Smooth muscle cell (in vitro differentiated cells): ENCODE data around the gene GID4. TPM values are rescaled to one million over a fixed set of nuclear protein-coding genes. Genes with fewer than 3 reads are reported as not detected.

Experiments
- DNase-seq: peaks from one replicate; lab custom pipeline; 2025; ENCODE audit not compliant: unreplicated experiment; lab: John Stamatoyannopoulos, UW
- H2AFZ ChIP-seq: fragments of 200-600 bp; sonication (generic); 2 replicates; pipeline ENCODE4 v1.6.0; 2016; ENCODE audit warnings: antibody characterized with exemption, low read depth, mild to moderate bottlenecking
- H3F3A ChIP-seq: fragments of 200-600 bp; sonication (generic); 2 replicates; pipeline ENCODE4 v1.6.0; 2017; ENCODE audit warnings: antibody characterized with exemption, low read depth
- H3K27ac ChIP-seq: fragments of 200-600 bp; sonication (generic); 2 replicates; pipeline ENCODE4 v1.5.1; 2016; ENCODE audit warnings: low read depth, mild to moderate bottlenecking
- H3K27me3 ChIP-seq: fragments of 200-600 bp; sonication (generic); 2 replicates; pipeline ENCODE4 v1.6.1; 2016; ENCODE audit warnings: low read depth, mild to moderate bottlenecking
- H3K36me3 ChIP-seq: fragments of 200-600 bp; sonication (generic); 2 replicates; pipeline ENCODE4 v1.5.1; 2016; ENCODE audit warnings: low read depth
- H3K4me1 ChIP-seq: fragments of 200-600 bp; sonication (generic); 2 replicates; pipeline ENCODE4 v1.5.1; 2016; ENCODE audit warnings: low read depth
- H3K4me2 ChIP-seq: fragments of 200-600 bp; sonication (generic); 2 replicates; pipeline ENCODE4 v1.6.0; 2016; ENCODE audit warnings: mild to moderate bottlenecking
- H3K4me3 ChIP-seq: fragments of 200-600 bp; sonication (generic); 2 replicates; pipeline ENCODE4 v1.5.1; 2016; ENCODE audit warnings: mild to moderate bottlenecking
- H3K79me2 ChIP-seq: fragments of 200-600 bp; sonication (generic); 2 replicates; pipeline ENCODE4 v1.6.0; 2016; ENCODE audit warnings: low read depth, mild to moderate bottlenecking
- H3K9ac ChIP-seq: fragments of 200-600 bp; sonication (generic); 2 replicates; pipeline ENCODE4 v1.6.0; 2016; ENCODE audit warnings: low read depth
- H3K9me3 ChIP-seq: fragments of 200-600 bp; sonication (generic); replicated peaks from 2 replicates; pipeline ENCODE4 v1.5.1; 2016; ENCODE audit warnings: low read depth
- H4K20me1 ChIP-seq: fragments of 200-600 bp; sonication (generic); 2 replicates; pipeline ENCODE4 v1.6.0; 2016; ENCODE audit warnings: low read depth
- WGBS: methylation state at CpG from one replicate; pipeline ENCODE4 v1.1.7; 2016; ENCODE audit warnings: low lambda C conversion rate; 5-methylcytosine and 5-hydroxymethylcytosine counted together
- polyA plus RNA-seq: library from polyadenylated mRNA; unstranded; fragments of >200 nt; fragmentation: Nextera tagmentation; extraction: Ambion mirVana; gene quantifications from 2 replicates; pipeline ENCODE4 v1.2.1, GENCODE V29; 2016
- total RNA-seq: library from RNA; depleted of rRNA; stranded (reverse); fragments of >200 nt; gene quantifications from 2 replicates; pipeline ENCODE4 v1.2.3, GENCODE V29; 2014
- TF ChIP-seq, protein P1 (sequence below): fragments of 200-600 bp; sonication (generic); IDR thresholded peaks from 2 replicates; pipeline ENCODE4 v1.5.1; 2017; ENCODE audit warnings: borderline replicate concordance, mild to moderate bottlenecking, antibody characterized with exemption; ENCODE audit not compliant: insufficient read depth, poor library complexity, severe bottlenecking

Gene GID4
- total and polyA plus RNA-seq, 2 experiments from 2014 or later = 6.1 to 7.7 TPM

DNA sequence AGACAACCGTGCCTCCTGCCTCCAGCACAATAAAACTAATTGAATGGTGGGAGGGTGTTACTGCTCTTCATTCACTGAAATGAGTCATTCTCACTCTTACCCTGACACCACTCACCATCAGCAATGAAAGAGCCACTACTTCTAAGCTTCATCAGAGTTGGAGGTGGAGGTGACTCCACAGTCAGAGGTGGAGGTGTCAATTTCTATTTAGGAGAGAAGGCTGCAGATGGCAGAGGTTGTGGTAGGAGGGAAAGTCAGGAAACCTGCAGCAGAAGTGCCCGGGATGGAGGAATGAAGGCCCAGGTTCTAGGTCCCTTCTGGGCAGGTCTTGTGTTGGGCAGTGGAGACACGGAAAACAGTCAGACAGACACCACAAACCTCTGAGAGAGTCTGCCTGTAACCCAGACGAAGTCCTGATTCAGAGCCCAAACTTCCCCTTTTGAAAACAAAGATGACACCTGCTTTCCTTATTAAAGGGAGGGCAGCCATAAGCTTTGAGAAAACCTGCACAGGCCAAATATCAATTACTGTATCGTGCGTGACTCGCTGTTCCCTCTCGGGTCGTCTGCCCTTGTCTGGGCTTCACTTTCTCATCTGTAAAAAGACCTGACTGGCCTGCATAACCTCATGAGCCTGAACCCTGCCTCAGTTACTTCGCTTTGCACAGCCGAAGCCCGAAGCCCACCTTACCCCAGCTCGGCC lies 908 bp upstream of the GID4 start:
- Histone ChIP-seq H3K4me2 (peak overlapping the region; percentile 95), H3K4me1 (peaks cover 14% of the 10 kb centered on the region), H4K20me1 (peaks cover 15% of the 10 kb centered on the region), H3K4me3 (peak overlapping the region; percentile 84), H3K79me2 (peaks cover 55% of the 10 kb centered on the region), H3K36me3 (no peaks in the 10 kb centered on the region), H3F3A (no peaks in the 10 kb centered on the region), H3K27ac (peak overlapping the region; percentile 30), H2AFZ (peak overlapping the region; percentile 92), H3K9ac (peak overlapping the region; percentile 79), H3K27me3 (no peaks in the 10 kb centered on the region), H3K9me3 (no peaks in the 10 kb centered on the region)
- 14% methylated on average over 13 of the region's 13 CpGs for WGBS
- TF ChIP-seq, protein P1, sequence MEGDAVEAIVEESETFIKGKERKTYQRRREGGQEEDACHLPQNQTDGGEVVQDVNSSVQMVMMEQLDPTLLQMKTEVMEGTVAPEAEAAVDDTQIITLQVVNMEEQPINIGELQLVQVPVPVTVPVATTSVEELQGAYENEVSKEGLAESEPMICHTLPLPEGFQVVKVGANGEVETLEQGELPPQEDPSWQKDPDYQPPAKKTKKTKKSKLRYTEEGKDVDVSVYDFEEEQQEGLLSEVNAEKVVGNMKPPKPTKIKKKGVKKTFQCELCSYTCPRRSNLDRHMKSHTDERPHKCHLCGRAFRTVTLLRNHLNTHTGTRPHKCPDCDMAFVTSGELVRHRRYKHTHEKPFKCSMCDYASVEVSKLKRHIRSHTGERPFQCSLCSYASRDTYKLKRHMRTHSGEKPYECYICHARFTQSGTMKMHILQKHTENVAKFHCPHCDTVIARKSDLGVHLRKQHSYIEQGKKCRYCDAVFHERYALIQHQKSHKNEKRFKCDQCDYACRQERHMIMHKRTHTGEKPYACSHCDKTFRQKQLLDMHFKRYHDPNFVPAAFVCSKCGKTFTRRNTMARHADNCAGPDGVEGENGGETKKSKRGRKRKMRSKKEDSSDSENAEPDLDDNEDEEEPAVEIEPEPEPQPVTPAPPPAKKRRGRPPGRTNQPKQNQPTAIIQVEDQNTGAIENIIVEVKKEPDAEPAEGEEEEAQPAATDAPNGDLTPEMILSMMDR = no peak
- no peak for DNase-seq

DNA sequence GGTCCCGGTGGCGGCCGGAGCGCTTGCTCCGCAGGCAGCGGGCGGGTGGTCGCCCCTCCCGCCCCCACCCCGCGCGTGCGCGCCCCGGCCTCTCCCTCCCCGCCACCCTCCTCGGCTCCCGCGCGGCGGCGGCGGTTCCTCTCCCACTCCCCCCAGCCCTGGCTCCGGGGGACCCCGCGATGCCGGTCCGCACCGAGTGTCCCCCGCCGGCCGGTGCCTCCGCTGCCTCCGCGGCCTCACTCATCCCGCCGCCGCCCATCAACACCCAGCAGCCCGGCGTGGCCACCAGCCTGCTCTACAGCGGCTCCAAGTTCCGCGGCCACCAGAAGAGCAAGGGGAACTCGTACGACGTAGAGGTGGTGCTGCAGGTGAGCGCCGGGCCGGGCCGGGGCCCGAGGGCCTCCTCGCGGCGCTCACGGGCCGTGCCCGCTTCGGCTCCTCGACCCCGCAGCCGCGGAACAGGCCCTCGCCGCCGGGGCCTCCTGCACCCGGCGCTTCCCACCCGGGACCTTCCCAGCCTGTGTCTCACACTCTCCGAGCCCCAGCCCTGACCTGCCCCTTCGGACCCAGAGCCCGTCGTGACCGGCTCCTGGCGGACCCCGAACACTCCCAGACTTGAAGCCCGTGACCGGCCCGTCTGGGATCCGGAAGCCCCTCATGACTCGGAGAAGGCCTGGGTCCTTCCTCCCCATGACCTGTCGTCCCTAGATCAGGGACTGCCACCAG lies 490 bp downstream of the GID4 start:
- no peaks in the 10 kb centered on the region for H3K9me3 ChIP-seq
- peaks cover 22% of the 10 kb centered on the region for H4K20me1 ChIP-seq
- peaks cover 14% of the 10 kb centered on the region for H3K4me1 ChIP-seq
- no peaks in the 10 kb centered on the region for H3K27me3 ChIP-seq
- H3K4me2 ChIP-seq = peak overlapping the region; percentile 95
- no peaks in the 10 kb centered on the region for H3F3A ChIP-seq
- 1% methylated on average over 50 of the region's 81 CpGs for WGBS
- H3K36me3 ChIP-seq = no peaks in the 10 kb centered on the region
- peak overlapping the region; percentile 81 for H3K9ac ChIP-seq
- TF ChIP-seq, protein P1 = no peak
- H3K79me2 ChIP-seq = peaks cover 60% of the 10 kb centered on the region
- H3K27ac ChIP-seq = no peak overlapping the region
- peak overlapping the region; percentile 97 for H2AFZ ChIP-seq
- H3K4me3 ChIP-seq = peak overlapping the region; percentile 84
- peak; percentile 42 for DNase-seq

DNA sequence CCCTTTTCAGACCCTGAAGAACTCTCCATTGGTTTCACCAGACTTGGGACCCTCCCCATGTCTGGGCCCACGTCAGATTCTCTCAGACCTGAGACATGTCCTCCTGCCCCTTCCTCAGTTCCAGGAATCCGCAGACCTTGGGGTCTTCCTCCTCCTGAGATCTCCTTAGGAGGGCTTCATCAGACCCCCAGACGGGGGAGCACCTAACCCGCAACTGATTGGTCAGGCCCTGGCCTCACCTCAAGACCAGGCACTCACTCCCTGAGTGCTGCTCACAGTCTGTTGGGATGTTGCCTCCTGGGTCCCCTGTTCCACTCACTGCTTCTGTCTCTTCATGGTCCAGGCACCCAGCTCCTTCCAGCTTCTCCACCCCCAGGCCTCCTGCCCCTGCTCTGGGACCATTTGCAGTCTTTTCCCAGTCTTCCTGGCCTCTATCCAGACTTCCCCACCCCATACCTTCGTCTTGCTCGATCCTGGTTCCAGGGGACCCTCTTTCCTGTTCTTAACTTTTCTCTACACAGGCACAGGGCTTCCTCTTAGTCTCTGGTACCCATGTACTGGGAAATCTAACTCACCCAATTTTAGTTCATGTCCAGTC lies 1.2 kb downstream of the GID4 start:
- Histone ChIP-seq H3F3A (no peaks in the 10 kb centered on the region), H3K4me1 (peaks cover 14% of the 10 kb centered on the region), H3K4me3 (peak overlapping the region; percentile 84), H2AFZ (peak overlapping the region; percentile 97), H3K27me3 (no peaks in the 10 kb centered on the region), H3K36me3 (no peaks in the 10 kb centered on the region), H3K79me2 (peaks cover 60% of the 10 kb centered on the region), H3K9me3 (no peaks in the 10 kb centered on the region), H3K4me2 (peak overlapping the region; percentile 95), H4K20me1 (peaks cover 26% of the 10 kb centered on the region), H3K27ac (no peak overlapping the region), H3K9ac (peak overlapping the region; percentile 81)
- TF ChIP-seq, protein P1 = no peak
- no peak for DNase-seq
- WGBS = 44% methylated on average over 6 of the region's 6 CpGs
